ENCODE results near the gene AMFR. TPM values are rescaled to one million over a fixed set of nuclear protein-coding genes. Genes with fewer than 3 reads are reported as not detected.

AMFR gene
- total RNA-seq, 1 experiment from 2014 or later, result 66.3 TPM

GRCh38 chr16:56450275-56450985, 25.1 kb upstream of the AMFR start (continued):
- TF ChIP-seq CTCF (IDR thresholded peaks at IDR 0.05 in 2 of 3, conservative IDR thresholded peaks at IDR 0.05 in 1 of 3; ENCODE audit: borderline replicate concordance in 1 of 3, insufficient read depth in 1 of 3, low read depth in 2 of 3, low read length in 2 of 3) (no peak), REST (IDR thresholded peaks at IDR 0.05; ENCODE audit: low read depth) (no peak), POLR2A (IDR thresholded peaks at IDR 0.05; ENCODE audit: borderline replicate concordance, extremely low read depth, insufficient read depth, insufficient read length) (no peak)

GRCh38 chr16:56448005-56448404, 22.7 kb upstream of the AMFR start:
- Histone ChIP-seq H3K27ac (ENCODE audit: low read depth, low read length) (no peak overlapping the region), H4K20me1 (ENCODE audit: insufficient read depth) (peaks cover 5% of the 10 kb centered on the region; the same call in 1 of the 2 replicates), H3K4me3 (replicated peaks in 1 of 2; ENCODE audit: low read depth in 1 of 2, low read length in 2 of 2) (no peak overlapping the region), H3K9me3 (ENCODE audit: control insufficient read depth in 1 of 2, insufficient read depth in 1 of 2, low read depth in 1 of 2, low read length in 2 of 2) (no peaks in the 10 kb centered on the region), H2AFZ (ENCODE audit: low read depth, low read length, poor library complexity, severe bottlenecking) (no peak overlapping the region), H3K79me2 (ENCODE audit: insufficient read depth, low read length) (peaks cover 93% of the 10 kb centered on the region), H3K4me2 (ENCODE audit: low read length) (no peak overlapping the region), H3K36me3 (ENCODE audit: control insufficient read depth in 1 of 2, insufficient read depth in 2 of 2, low read length in 2 of 2) (peaks cover 22 to 23% of the 10 kb centered on the region in 2 experiments; a peak in 3 of 4 replicates), H3K9ac (ENCODE audit: low read length) (no peak overlapping the region), H3K27me3 (ENCODE audit: insufficient read depth, low read length) (no peaks in the 10 kb centered on the region), H3K9me2 (ENCODE audit: insufficient read depth) (no peaks in the 10 kb centered on the region), H3K4me1 (ENCODE audit: control insufficient read depth in 1 of 2, insufficient read depth in 2 of 2, low read length in 2 of 2) (peaks cover 22 to 40% of the 10 kb centered on the region in 2 experiments)
- TF ChIP-seq REST (IDR thresholded peaks at IDR 0.05; ENCODE audit: low read depth) (no peak), POLR2A (IDR thresholded peaks at IDR 0.05; ENCODE audit: borderline replicate concordance, extremely low read depth, insufficient read depth, insufficient read length) (no peak), YY1 (IDR thresholded peaks at IDR 0.05; ENCODE audit: extremely low read depth, insufficient replicate concordance, low read depth, low read length) (no peak), ZNF274 (IDR thresholded peaks at IDR 0.05; ENCODE audit: low read depth, low read length) (no peak), EZH2 (IDR thresholded peaks at IDR 0.05) (no peak), SRF (IDR thresholded peaks at IDR 0.05; ENCODE audit: low read depth) (no peak), EZH2phosphoT487 (IDR thresholded peaks at IDR 0.05; ENCODE audit: borderline replicate concordance) (no peak), TCF7L2 (IDR thresholded peaks at IDR 0.05; ENCODE audit: borderline replicate concordance, extremely low read depth, insufficient read depth, insufficient read length) (no peak), CEBPB (IDR thresholded peaks at IDR 0.05; ENCODE audit: low read depth) (no peak), MAX (IDR thresholded peaks at IDR 0.05) (no peak)
- POLR2A ChIA-PET, result no interaction called here
- no TSS peak for BruUV-seq (replicated peaks)
- DNase-seq (ENCODE audit: low read depth, low spot score), result no peak
- ATAC-seq, result no peak
- CTCF ChIA-PET, result no interaction called here
- intact Hi-C loops (cut with micrococcal nuclease), result no loop called here
- RAD21 ChIA-PET (ENCODE audit: low non-redundant PET in 1 of 2, low total read pairs in 2 of 2, uncharacterized antibody in 2 of 2, unreplicated experiment in 2 of 2), result no interaction called here

Measured in HCT116 (cell line).